ENCODE results near the gene LRRC49.
"Not testable (repeated sequence)": the region's sequence is repeated elsewhere in the genome, so short reads cannot be mapped to it uniquely, and the experiment has no call there.

LRRC49 gene, protein sequence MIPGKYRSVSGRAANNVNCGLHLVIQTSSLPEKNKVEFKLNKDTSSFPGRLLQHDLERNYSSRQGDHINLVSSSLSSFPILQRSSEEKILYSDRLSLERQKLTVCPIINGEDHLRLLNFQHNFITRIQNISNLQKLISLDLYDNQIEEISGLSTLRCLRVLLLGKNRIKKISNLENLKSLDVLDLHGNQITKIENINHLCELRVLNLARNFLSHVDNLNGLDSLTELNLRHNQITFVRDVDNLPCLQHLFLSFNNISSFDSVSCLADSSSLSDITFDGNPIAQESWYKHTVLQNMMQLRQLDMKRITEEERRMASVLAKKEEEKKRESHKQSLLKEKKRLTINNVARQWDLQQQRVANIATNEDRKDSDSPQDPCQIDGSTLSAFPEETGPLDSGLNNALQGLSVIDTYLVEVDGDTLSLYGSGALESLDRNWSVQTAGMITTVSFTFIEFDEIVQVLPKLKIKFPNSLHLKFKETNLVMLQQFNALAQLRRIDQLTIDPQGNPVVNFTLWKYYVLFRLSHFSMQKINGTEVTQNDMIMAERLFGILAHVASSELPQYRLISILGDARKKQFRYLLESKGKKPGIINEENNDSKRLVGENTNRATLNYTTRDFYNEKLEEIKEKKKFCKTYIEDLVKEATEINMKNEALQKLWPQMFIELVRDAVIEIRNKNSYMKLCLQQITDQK

DNA sequence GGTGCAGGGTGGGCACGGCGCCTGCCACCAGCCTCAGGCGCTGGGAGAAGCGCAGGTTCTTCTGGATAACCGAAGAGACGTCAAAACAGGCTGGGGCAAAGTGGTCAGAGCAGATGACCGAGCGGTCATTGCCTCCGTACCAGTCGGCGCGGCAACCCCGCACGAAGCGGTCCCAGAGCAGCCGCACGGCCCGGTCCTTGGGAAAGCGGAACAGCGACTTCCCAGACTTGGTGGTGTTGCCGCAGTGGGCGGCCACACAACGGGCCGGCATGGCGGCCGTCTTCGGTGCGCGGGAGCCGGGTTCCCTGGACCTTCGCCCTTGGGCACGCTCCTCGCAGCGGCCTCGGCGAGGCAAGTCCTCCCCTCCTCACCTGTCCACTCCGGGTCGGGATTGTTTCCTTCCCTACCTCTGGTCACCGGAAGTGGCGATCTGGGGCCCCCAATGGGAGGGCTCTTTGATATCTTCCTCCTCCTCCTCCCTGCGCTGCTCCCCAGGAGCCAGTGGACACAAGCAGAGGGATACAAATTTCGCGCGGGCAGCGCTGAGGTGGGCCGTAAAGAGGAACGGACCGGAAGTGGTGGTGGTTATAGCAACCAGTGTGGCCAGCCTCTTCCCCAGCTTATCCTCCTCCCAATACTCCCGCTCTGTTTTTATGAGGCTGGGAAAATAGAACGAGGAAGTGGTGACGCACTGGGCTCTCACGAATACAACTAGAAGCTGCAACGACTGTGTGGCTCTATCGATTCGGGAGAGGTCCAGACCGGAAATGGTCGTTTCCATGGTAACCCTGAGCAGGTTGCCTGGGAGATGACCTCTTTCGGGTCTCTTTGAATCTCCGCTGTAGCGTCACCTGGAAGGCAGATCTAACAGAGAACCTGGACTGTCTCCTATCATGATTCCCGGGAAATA is at the start of gene LRRC49, which contains the start of gene THAP10:
Gene LRRC49 (plus strand): TSS at position 825 of the 910 bp plus-strand sequence. CDS start 69 bp downstream, at position 894.
Gene THAP10 (minus strand): TSS at position 432 of the 910 bp plus-strand sequence. CDS start 161 bp downstream, at position 271.
- peak; percentile 93 to 95 for DNase-seq (ENCODE audit: low read depth in 2 of 2)

DNA sequence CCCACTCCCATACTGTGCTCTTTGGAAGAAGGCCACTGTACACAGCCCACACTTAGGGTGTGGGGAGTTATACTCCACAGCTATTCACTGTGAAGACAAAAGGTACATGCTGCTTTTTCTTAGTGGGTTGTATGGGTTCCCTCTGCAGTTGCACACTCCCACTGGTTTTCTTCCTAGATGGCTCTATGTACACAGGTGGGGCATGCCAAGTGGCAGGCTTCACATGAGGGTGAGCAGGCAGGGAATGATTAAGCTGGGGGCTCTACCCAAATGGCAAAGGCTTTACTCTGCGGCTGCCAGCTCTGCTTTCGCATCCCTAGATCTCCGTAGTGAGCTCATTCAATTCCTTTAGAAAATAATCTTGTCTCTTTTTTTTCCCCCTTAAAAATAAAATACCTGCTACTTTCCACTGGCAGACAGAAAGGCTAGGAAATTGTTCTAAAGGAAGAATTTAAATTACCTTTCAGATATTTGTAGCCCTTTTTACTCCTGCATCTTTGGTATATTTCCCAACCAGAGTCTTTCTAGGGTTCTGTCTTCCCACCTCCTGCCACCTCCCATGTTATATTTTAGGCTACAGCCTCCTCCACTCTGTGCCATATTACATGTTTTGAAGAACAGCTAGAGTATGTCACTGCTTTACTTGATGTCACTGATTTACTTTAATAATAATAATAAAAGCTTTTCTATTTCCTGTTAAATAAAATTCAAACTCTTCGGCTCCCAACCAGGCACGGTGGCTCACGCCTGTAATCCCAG is 46.8 kb upstream of the LRRC49 start:
- no peak for DNase-seq (ENCODE audit: low read depth in 2 of 2)

DNA sequence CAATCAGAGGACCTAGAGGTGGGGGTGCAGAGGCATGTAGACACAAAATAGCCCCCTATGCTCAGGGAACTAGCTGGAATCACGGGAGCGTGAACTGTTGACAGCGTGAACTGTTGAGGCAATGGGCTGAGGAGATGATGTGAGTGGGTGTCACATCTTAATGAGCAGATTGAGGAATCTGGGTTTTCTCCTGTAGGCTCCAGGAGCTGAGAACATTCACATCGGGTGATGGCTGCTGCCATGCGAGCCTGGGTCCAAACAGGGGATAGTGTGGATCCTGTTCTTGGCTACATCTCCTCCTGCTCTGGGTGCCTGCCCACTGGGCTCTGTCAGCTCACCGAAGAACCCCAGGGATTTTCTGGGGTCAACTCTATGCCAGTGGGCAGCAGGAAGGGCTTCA is 40.7 kb upstream of the LRRC49 start:
- DNase-seq (ENCODE audit: low read depth in 2 of 2), result no peak

DNA sequence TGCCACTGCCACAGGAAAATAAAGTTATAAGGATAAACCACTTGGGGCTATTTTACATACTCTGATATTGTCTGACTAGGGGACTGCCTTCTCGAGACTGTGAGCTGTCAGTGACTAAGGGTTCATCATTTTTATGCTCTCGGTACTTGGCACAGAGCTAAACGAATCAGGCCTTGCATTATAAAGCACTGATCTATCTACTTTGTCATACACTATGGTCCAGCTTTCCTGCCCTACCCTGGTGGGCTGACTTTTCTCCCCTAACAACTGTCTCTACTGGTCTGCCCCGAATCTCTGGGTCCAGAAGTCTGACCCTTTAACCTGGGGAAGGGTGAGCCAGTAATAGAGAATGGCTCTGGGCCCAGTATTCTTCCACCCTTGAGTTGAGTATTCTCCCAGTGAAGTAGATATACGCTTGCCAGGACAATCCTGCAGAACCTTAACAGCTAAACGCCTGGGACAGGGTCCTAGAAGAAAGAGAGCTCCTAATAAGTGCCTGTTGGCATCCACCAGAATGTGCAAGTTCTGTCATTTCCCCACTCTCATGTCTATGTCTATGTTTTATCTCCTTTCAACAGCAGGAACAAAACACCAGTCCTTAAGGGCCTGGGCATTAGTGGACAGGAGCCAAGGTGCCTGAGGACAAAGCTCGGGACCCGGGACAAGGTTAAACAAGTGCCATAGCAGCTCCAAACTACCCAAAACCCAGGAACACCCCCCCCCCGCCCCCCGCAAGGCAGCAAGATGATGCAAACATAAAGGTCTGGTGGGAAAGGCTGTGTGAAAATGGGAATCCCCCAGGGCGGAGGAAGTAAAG is 39.9 kb upstream of the LRRC49 start:
- no peak for DNase-seq (ENCODE audit: low read depth in 2 of 2)

DNA sequence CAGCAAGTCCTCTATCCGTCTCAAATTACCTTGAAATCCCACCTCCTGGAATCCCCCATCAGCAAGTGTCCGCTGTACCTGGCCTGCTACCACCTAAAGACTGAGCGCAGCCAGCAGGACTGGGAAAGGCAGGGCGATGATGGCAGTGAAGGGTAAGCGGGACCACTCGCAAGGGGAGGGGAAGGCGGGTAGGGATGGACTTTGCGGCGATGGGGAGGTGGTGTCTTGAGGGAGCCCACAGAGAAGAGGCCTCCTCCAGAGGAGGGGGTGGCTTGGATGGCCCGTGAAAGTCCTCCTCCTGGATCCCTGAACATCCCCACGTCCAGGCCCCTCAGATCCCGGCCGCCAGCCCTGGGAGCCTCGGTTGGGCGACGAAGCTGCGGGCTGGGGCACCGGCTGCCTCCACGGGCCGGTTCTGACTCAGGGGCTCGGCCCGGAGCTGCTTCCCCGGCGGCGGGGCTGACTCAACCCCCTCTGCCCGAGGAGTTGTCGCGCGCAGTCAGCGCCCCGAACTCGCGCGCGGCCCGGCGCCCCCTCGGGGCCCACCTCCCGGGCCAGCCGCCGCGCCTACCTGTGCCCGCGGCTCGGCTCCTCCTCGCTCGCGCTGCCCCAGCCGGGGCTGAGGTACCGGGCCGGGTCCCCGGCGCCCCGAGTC is 39.2 kb upstream of the LRRC49 start:
- DNase-seq (ENCODE audit: low read depth in 2 of 2), result no peak

DNA sequence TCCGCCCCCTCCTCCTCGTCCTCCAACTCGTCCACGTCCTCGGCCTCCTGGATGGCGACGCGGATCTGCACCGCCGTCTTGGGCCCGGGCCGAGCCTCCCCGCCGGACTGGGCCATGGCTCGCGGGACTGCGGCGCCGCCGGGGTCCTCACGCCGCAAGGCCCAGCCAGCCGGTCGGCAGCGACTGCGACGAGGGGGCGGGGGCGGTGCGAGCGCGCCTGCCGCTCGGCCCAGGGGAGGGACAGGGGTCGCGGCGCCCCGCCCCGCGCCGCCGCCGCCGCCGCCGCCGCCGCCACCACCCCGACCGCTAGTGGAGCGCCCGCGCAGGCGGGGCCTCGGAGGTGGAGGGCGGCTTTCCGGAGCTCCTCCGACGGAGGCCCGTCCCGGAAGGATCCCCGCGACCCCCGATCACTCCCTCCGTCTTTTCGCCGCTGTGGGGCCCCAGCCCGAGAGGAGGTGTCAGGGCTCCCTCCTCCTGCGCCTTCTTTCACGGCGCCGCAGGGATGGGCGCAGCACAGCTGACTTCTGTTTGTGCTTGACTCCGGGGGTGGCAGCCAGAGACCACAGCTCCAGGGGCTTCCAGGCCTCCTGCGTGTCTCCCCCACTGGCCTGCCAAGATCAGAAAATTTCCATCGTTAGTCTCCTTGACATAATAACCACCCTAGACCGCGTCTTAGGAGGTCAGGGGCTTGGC is 38.5 kb upstream of the LRRC49 start, which contains the start of gene LARP6:
Gene LARP6 (minus strand): TSS at position 185 of the 693 bp plus-strand sequence. CDS start 69 bp downstream, at position 116.
- DNase-seq (ENCODE audit: low read depth in 2 of 2), result no peak

DNA sequence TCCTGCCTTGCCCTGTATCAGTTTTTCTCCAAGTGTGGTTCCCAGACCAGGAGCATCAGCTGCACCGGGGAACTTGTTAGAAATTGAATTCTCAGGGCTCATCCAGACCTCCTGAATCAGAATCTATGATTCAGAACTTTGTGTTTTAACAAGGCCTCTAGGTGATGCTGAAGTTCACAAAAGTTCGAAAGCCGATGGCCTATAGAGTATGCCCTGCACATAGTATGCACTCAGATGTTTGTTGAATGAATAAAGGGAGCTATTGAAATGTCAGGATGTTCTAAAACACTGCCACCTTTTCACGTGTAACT is 38.0 kb upstream of the LRRC49 start:
- DNase-seq (ENCODE audit: low read depth in 2 of 2), result no peak

DNA sequence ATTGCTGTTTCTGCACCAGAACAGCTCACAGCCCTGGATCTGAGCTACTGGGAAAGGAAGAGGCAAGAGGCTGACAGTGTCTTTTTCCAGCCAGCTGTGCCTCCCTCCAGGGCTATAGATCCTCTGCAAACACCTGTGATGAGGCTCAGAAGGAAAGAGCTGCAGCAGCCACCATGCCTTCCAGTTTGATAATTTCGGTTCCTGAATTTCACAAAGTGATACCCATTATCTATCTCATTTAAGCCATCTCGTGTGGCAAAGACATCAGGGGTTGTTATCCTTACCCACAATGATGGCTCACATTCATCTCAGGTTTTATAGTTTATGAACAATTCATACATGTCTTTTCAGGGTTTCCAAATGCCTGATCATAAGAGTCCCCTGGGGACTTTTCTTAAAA is 36.9 kb upstream of the LRRC49 start:
- no peak for DNase-seq (ENCODE audit: low read depth in 2 of 2)

DNA sequence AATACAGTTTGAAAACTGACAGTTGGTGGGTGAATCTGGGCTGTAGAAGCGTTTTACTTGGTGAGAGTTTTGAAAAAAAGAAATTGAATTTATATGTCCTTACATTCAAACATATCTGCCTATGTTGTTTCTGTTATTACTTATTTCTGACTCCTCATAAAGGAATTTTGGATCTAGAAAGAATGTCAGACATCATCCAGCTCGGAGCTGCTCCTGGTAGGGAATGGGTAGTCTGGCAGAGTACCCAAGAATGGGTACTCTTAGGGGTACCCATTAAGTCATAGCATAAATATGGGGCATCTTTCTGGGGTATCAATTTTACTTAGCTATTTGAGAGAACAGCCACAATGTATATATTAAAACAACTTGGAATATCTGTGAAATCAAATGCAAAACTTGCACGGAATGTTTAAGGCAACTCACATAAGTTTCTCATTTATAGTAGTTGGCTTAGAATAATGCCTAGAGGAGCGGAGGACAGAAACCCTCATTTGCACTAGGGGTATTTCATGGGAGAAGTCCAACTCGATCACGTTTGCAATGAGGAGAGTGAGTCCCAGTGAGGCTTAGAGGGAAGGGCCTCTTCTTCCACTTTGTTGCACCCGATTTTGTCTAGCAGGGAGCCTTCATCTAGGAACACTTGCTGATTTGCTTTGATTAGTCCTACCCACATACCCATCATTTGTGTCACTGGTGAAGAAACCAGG is 36.3 kb upstream of the LRRC49 start:
- peak in 1 of 2 experiments; percentile 64 for DNase-seq (ENCODE audit: low read depth in 2 of 2)

DNA sequence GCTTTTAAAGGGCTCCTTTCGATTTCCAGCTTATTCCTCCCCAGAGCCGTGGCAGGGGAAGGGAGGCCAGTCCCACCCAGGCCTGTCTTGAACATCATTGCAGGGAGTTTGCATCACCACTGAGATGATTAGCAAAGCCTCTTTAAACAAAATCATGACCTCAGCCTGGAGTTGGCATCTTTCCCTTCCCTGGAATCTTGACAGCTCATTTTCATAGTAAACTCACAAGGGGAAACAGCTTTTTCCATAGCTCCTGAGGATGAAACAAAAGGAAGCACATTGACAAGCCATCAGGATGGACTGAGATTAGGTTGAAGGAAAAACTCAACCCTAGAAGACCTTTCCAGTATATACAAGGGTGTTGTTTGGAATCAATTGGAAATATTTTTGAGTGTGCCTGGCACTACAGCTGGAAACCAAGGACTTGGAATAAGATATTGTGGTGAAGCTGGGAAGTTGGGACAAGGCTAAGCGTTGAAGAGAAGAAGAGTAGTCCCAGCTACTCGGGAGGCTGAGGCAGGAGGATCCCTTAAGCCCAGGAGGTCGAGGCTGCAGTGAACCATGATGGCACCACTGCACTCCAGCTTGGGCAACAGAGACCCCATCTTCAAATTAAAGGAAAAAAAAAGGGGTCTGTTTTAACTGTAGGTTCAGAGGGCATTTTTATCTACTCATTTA is 35.6 kb upstream of the LRRC49 start:
- peak; percentile 99 for DNase-seq (ENCODE audit: low read depth in 2 of 2)

DNA sequence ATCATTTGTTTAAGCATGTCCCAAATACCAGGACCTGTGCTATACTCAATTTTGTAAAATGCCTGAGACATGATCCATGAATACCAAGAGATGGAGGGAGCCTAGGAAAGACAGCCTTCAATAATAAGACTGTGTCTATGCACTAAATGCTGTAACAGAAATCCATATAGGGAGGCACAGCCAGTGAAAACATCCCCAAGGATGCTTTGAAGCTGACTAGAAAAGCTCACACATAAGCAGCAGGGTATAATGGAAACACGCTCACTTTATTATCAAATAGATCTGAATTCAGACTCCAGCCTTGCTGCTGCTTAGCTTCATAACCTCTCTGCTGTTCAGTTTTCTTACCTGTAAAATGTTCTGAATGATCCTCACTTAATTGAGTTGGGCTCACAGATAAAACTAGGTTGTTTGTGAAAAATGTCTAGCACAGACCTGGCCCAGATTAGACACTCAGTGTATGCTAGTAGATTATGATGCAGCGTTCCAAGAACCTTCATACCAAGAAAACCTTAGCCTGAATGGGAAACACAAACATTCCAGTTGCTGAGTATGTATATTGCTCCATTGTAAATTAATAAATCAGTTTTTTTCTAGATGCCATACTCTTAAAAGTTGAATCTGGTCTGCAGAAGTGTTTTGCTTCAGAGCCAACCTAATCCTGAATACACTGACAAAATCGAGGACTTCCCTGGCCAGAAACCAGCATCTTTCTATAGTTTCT is 34.9 kb upstream of the LRRC49 start:
- DNase-seq (ENCODE audit: low read depth in 2 of 2), result no peak

DNA sequence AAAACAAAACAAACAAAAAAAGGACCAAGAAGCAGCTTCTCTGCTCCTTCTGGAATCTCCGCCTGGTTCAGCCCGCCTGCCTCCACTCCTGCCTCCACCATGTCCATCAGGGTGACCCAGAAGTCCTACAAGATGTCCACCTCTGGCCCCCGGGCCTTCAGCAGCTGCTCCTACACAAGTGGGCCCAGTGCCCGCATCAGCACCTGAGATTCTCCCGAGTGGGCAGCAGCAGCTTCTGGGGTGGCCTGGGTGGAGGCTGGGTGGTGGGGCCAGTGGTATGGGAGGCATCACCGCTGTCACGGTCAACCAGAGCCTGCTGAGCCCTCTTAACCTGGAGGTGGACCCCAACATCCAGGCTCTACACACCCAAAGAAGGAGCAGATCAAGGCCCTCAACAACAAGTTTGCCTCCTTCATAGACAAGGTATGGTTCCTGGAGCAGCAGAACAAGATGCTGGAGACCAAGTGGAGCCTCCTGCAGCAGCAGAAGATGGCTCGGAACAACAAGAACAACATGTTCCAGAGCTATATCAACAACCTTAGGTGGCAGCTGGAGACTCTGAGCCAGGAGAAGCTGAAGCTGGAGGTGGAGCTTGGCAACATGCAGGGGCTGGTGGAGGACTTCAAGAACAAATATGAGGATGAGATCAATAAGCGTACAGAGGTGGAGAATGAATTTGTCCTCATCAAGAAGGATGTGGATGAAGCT is 33.9 kb upstream of the LRRC49 start:
- not testable (repeated sequence) for DNase-seq (ENCODE audit: low read depth in 2 of 2)

DNA sequence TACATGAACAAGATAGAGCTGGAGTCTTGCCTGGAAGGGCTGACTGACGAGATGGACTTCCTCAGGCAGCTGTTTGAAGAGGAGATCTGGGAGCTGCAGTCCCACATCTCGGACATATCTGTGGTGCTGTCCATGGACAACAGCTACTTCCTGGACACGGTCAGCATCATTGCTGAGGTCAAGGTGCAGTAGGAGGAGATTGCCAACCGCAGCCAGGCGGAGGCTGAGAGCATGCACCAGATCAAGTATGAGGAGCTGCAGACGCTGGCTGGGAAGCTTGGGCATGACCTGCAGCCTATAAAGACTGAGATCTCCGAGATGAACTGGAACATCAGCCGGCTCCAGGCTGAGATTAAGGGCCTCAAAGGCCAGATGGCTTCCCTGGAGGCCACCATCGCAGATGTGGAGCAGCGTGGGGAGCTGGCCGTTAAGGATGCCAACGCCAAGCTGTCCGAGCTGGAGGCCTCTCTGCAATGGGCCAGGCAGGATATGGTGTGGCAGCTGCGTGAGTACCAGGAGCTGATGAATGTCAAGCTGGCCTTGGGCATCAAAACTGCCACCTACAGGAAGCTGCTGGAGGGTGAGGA is 33.2 kb upstream of the LRRC49 start:
- DNase-seq (ENCODE audit: low read depth in 2 of 2), result no peak

DNA sequence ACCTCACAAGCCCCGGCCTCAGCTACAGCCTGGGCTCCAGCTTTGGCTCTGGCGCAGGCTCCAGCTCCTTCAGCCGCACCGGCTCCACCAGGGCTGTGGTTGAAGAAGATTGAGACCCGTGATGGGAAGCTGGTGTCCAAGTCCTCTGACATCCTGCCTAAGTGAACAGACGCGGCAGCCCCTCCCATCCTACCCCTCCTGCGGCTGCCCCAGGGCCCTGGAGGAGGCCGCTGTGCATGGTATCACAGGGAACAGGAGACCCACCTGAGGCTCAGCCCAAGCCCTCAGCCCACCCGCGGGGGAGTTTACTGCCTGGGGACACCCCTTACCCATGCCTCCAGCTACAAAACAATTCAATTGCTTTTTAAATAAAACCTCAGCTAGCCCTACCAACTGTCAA is 32.6 kb upstream of the LRRC49 start:
- DNase-seq (ENCODE audit: low read depth in 2 of 2), result no peak

DNA sequence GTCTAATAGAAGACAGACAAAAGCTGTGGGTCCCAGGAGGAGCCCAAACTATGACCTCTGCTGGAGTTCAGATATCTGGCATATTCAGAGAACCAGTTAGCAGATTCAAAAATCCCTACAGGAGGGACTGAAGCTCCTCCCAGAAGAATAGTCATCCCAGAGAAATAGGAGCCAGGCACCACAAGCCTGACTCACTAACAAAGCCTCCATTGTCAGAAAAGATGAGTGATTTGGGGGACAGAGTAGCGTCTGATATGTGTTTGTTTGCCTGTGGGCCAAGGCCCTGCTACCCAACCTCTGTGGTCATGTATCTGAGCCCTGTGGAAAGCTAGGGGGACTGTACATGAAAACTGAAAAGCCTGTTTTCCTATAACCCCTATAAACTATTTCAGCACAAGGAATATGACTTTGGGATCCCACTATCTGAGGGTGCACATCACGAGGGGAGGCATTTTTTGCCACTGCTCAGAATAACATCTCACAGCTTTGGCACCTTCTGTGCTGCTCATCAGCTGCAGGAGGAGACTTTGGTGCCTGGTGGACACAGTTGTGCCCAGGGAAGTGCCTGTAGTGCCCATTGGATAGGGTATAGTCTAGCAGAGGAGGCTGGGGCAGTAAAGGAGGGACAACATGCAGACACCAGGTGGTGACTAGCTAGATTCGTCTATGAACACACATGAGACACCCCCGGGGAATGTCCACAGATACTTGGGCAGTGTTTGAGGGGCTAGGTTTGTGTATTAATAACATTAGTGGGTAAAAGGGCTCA is 29.0 kb upstream of the LRRC49 start:
- DNase-seq (ENCODE audit: low read depth in 2 of 2), result peak in 1 of 2 experiments; percentile 72

Data from fibroblast of skin of left quadriceps (primary cell).